Lung (tissue), 12 donors: Measurements from ENCODE around the gene ASPDH. TPM values are rescaled to one million over a fixed set of nuclear protein-coding genes. Genes with fewer than 3 reads are reported as not detected.

Experiments used
- ATAC-seq: fragments of 200-7000 bp; cut with Tn5 transposase; one replicate; pipeline ENCODE4 v1.9.1; 2020; ENCODE audit warnings: moderate number of reproducible peaks; ENCODE audit not compliant: insufficient read depth, low FRiP score
- DNase-seq, 3 donors: peaks; one replicate each; pipeline ENCODE4 v3.0.0-alpha.2; 2013 to 2017
- H3K27ac ChIP-seq, 2 donors: one replicate each; pipeline ENCODE4 v1.5.1; 2013; ENCODE audit warnings: mild to moderate bottlenecking in 2 of 2, moderate library complexity in 2 of 2, control low read depth in 1 of 2, inconsistent platforms in 1 of 2, low read depth in 1 of 2, low read length in 1 of 2
- H3K27me3 ChIP-seq, 3 donors: one replicate each; pipeline ENCODE4 v1.5.1; 2013; ENCODE audit warnings: low read length in 2 of 3; ENCODE audit not compliant: control insufficient read depth in 3 of 3, insufficient read depth in 3 of 3
- H3K36me3 ChIP-seq, 4 donors: one replicate each; pipeline ENCODE4 v1.5.1; 2013; ENCODE audit warnings: low read length in 4 of 4, mild to moderate bottlenecking in 1 of 4, moderate library complexity in 1 of 4; ENCODE audit not compliant: control insufficient read depth in 4 of 4, insufficient read depth in 4 of 4
- H3K4me1 ChIP-seq, 5 donors: one replicate each; pipeline ENCODE4 v1.5.1; 2013; ENCODE audit warnings: low read length in 5 of 5, mild to moderate bottlenecking in 2 of 5, moderate library complexity in 1 of 5; ENCODE audit not compliant: control insufficient read depth in 5 of 5, insufficient read depth in 5 of 5
- H3K4me3 ChIP-seq: one replicate; pipeline ENCODE4 v1.5.1; 2013; ENCODE audit warnings: mild to moderate bottlenecking, control low read depth, moderate library complexity
- H3K9ac ChIP-seq, 2 donors: one replicate each; pipeline ENCODE4 v1.5.1; 2013; ENCODE audit warnings: low read length in 2 of 2, control low read depth in 1 of 2; ENCODE audit not compliant: insufficient read depth in 1 of 2
- H3K9me3 ChIP-seq, 4 donors: one replicate each; pipeline ENCODE4 v1.5.1; 2013; ENCODE audit warnings: low read length in 3 of 4, mild to moderate bottlenecking in 1 of 4, moderate library complexity in 1 of 4; ENCODE audit not compliant: control insufficient read depth in 4 of 4, insufficient read depth in 3 of 4
- WGBS, 2 donors: extraction: QIAGEN DNeasy Blood & Tissue Kit; methylation state at CpG; one replicate each; pipeline ENCODE4 v1.1.7; 2013; 5-methylcytosine and 5-hydroxymethylcytosine counted together
- polyA plus RNA-seq, 2 donors: library from polyadenylated mRNA; stranded (reverse); fragments of 200-250 nt; gene quantifications; one replicate each; pipeline ENCODE4 v1.2.1, GENCODE V29; 2013
- total RNA-seq, 2 donors: library from RNA; depleted of rRNA in 1 of 2; stranded (reverse); fragments of >200 nt in 1 of 2; gene quantifications; one replicate each; pipeline ENCODE4 v1.2.1, GENCODE V29; 2014 to 2021
- TF ChIP-seq, protein P1 (sequence below): IDR thresholded peaks from 2 replicates; pipeline ENCODE4 v1.5.1; 2012; ENCODE audit warnings: mild to moderate bottlenecking; ENCODE audit errors: control extremely low read depth, extremely low read depth
- donor health status: control.
- donor health status: control.
- donor health status: Bipolar disorder and iron deficiency.
- donor health status: healthy.
- donor health status: DM: yes; HTN: yes; CAD: no.

The ASPDH gene
- total and polyA plus RNA-seq, 4 donors = not detected

DNA sequence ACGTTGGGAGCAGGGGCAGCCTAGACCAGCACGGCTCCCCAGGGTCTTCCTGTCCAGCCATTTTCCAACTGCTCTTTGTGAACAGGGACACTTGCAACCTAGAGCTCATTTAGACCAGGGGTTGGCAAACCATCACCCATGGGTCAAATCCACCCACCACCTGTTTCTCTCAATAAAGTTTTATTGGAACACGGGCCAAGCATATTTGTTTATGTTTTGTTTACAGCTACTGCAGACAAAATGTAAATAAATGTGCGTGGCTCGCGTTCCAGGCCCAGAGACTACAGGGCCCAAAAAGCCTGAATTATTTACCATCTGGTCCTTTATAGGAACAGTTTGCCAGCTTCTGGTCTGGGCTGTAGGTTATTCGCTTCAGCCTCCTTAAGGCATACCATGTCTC lies 50.7 kb downstream of the ASPDH start:
- Histone ChIP-seq H3K4me1 (peaks cover 0 to 3% (median 0%) of the 10 kb centered on the region in 5 donors), H3K9me3 (no peaks in the 10 kb centered on the region), H3K27me3 (peaks cover 0 to 10% (median 0%) of the 10 kb centered on the region in 3 donors), H3K9ac (no peak overlapping the region), H3K36me3 (no peaks in the 10 kb centered on the region), H3K4me3 (no peak overlapping the region), H3K27ac (no peak overlapping the region)
- TF ChIP-seq, protein P1, sequence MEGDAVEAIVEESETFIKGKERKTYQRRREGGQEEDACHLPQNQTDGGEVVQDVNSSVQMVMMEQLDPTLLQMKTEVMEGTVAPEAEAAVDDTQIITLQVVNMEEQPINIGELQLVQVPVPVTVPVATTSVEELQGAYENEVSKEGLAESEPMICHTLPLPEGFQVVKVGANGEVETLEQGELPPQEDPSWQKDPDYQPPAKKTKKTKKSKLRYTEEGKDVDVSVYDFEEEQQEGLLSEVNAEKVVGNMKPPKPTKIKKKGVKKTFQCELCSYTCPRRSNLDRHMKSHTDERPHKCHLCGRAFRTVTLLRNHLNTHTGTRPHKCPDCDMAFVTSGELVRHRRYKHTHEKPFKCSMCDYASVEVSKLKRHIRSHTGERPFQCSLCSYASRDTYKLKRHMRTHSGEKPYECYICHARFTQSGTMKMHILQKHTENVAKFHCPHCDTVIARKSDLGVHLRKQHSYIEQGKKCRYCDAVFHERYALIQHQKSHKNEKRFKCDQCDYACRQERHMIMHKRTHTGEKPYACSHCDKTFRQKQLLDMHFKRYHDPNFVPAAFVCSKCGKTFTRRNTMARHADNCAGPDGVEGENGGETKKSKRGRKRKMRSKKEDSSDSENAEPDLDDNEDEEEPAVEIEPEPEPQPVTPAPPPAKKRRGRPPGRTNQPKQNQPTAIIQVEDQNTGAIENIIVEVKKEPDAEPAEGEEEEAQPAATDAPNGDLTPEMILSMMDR = no peak
- no peak for DNase-seq
- whole genome bisulfite sequencing, 2 donors = 73 to 80% methylated on average over 7 of the region's 7 CpGs
- no peak for ATAC-seq

Other genes starting within 250 kb of the ASPDH start
- 10 to 100 TPM in 1 of 2 donors, 1 to 10 TPM in 1; 4.6 to 13.2 TPM for gene KCNC3, start 184.5 kb downstream of the ASPDH start, total RNA-seq
- gene KCNC3, start 184.5 kb downstream of the ASPDH start, polyA plus RNA-seq = 1 to 10 TPM; 2.6 to 5.7 TPM
- 1,000 to 10,000 TPM in 1 of 2 donors, 100 to 1,000 TPM in 1; 655 to 1,838 TPM for gene NAPSA, start 148.3 kb downstream of the ASPDH start, total RNA-seq
- gene NAPSA, start 148.3 kb downstream of the ASPDH start, polyA plus RNA-seq = 1,000 to 10,000 TPM; 1,027 to 2,584 TPM
- 10 to 100 TPM; 52.5 to 96.4 TPM for gene NR1H2, start 137.5 kb downstream of the ASPDH start, total RNA-seq
- 100 to 1,000 TPM; 103 to 114 TPM for gene NR1H2, start 137.5 kb downstream of the ASPDH start, polyA plus RNA-seq
- gene POLD1, start 129.6 kb downstream of the ASPDH start, total RNA-seq = 10 to 100 TPM; 20.2 to 49.3 TPM
- 10 to 100 TPM; 28.7 to 55.1 TPM for gene POLD1, start 129.6 kb downstream of the ASPDH start, polyA plus RNA-seq
- gene SPIB, start 95.0 kb downstream of the ASPDH start, total RNA-seq = 10 to 100 TPM in 1 of 2 donors, under 1 TPM in 1; 0.31 to 10.5 TPM
- under 1 TPM; 0.22 to 0.98 TPM for gene SPIB, start 95.0 kb downstream of the ASPDH start, polyA plus RNA-seq
- under 1 TPM; 0.21 to 0.91 TPM for gene MYBPC2, start 81.0 kb downstream of the ASPDH start, total RNA-seq
- gene MYBPC2, start 81.0 kb downstream of the ASPDH start, polyA plus RNA-seq = under 1 TPM; 0.04 to 0.55 TPM
- gene EMC10, start 37.4 kb downstream of the ASPDH start, total RNA-seq = 100 to 1,000 TPM in 1 of 2 donors, 10 to 100 TPM in 1; 62.2 to 165 TPM
- 100 to 1,000 TPM; 133 to 140 TPM for gene EMC10, start 37.4 kb downstream of the ASPDH start, polyA plus RNA-seq
- 1 to 10 TPM; 1.7 to 2.7 TPM for gene GARIN5A, start 37.1 kb downstream of the ASPDH start, total RNA-seq
- 1 to 10 TPM; 2.1 to 5.0 TPM for gene GARIN5A, start 37.1 kb downstream of the ASPDH start, polyA plus RNA-seq
- gene JOSD2, start 2.7 kb downstream of the ASPDH start, total RNA-seq = 10 to 100 TPM in 1 of 2 donors, 1 to 10 TPM in 1; 9.8 to 66.9 TPM
- gene JOSD2, start 2.7 kb downstream of the ASPDH start, polyA plus RNA-seq = 10 to 100 TPM; 60.2 to 76.8 TPM
- gene LRRC4B, start 54.5 kb upstream of the ASPDH start, total RNA-seq = 10 to 100 TPM in 1 of 2 donors, 1 to 10 TPM in 1; 2.5 to 10.8 TPM
- gene LRRC4B, start 54.5 kb upstream of the ASPDH start, polyA plus RNA-seq = 1 to 10 TPM; 1.7 to 3.0 TPM
- 1 to 10 TPM in 1 of 2 donors, under 1 TPM in 1; 0.60 to 1.5 TPM for gene SYT3, start 126.0 kb upstream of the ASPDH start, total RNA-seq
- gene SYT3, start 126.0 kb upstream of the ASPDH start, polyA plus RNA-seq = under 1 TPM; 0.23 to 0.81 TPM
- 1 to 10 TPM in 1 of 2 donors, not detected in 1; 2.5 TPM for gene C19orf81, start 135.5 kb upstream of the ASPDH start, total RNA-seq
- gene C19orf81, start 135.5 kb upstream of the ASPDH start, polyA plus RNA-seq = 1 to 10 TPM; 1.3 to 1.7 TPM
- 1 to 10 TPM in 1 of 2 donors, under 1 TPM in 1; 0.15 to 1.2 TPM for gene SHANK1, start 205.9 kb upstream of the ASPDH start, total RNA-seq
- under 1 TPM; 0.18 to 0.24 TPM for gene SHANK1, start 205.9 kb upstream of the ASPDH start, polyA plus RNA-seq
- 10 to 100 TPM in 1 of 2 donors, 1 to 10 TPM in 1; 7.7 to 24.6 TPM for gene CLEC11A, start 209.5 kb upstream of the ASPDH start, total RNA-seq
- gene CLEC11A, start 209.5 kb upstream of the ASPDH start, polyA plus RNA-seq = 10 to 100 TPM in 1 of 2 donors, 1 to 10 TPM in 1; 8.5 to 13.7 TPM